ENCODE results near the gene GPR33.
"Not testable (repeated sequence)": the region's sequence is repeated elsewhere in the genome, so short reads cannot be mapped to it uniquely, and the experiment has no call there.

DNA sequence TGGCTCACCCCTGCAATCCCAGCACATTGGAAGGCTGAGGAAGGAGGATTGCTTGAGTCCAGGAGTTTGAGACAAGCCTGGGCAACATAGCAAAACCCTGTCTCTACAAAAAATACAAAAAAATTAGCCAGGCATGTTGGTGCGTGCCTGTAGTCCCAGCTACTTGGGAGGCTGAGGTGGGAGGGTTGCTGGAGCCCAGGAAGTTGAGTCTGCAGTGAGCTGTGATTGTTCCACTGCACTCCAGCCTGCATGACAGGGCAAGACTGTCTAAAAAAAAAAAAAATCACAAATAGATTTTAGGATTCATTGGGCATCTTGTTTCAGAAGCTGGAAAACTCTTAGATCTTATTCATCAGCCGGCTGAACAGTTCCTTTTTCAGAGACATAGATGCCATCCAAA, 25.4 kb downstream of the GPR33 start:
- not testable (repeated sequence) for TF ChIP-seq MAFK (IDR thresholded peaks at IDR 0.05; ENCODE audit: partially characterized antibody); CEBPB (IDR thresholded peaks at IDR 0.05); EHMT2 (IDR thresholded peaks at IDR 0.05; ENCODE audit: low read depth); POLR2A (IDR thresholded peaks at IDR 0.05; ENCODE audit: low read length); SMC3 (IDR thresholded peaks at IDR 0.05)
- TF ChIP-seq, protein P1, sequence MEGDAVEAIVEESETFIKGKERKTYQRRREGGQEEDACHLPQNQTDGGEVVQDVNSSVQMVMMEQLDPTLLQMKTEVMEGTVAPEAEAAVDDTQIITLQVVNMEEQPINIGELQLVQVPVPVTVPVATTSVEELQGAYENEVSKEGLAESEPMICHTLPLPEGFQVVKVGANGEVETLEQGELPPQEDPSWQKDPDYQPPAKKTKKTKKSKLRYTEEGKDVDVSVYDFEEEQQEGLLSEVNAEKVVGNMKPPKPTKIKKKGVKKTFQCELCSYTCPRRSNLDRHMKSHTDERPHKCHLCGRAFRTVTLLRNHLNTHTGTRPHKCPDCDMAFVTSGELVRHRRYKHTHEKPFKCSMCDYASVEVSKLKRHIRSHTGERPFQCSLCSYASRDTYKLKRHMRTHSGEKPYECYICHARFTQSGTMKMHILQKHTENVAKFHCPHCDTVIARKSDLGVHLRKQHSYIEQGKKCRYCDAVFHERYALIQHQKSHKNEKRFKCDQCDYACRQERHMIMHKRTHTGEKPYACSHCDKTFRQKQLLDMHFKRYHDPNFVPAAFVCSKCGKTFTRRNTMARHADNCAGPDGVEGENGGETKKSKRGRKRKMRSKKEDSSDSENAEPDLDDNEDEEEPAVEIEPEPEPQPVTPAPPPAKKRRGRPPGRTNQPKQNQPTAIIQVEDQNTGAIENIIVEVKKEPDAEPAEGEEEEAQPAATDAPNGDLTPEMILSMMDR (IDR thresholded peaks at IDR 0.05): not testable (repeated sequence)
- TF ChIP-seq, protein P2, sequence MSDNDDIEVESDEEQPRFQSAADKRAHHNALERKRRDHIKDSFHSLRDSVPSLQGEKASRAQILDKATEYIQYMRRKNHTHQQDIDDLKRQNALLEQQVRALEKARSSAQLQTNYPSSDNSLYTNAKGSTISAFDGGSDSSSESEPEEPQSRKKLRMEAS (IDR thresholded peaks at IDR 0.05): not testable (repeated sequence)
